HEK293 (cell line): ENCODE measurements around the gene MCIDAS.

ENCODE experiments used
- CTCF ChIA-PET: fragments of 350-600 bp; formaldehyde crosslinking; extraction: SDS; loops from one replicate; lab custom pipeline; 2021; ENCODE audit warnings: antibody characterized with exemption; lab: Yijun Ruan, JAX
- POLR2A ChIA-PET: fragments of 300-600 bp; formaldehyde crosslinking; extraction: SDS; loops from one replicate; lab custom pipeline; 2020; ENCODE audit warnings: antibody characterized with exemption, inconsistent platforms; lab: Yijun Ruan, JAX
- H3K27ac ChIP-seq: fragments of 200-500 bp; sonication (Bioruptor generic); 2 replicates; pipeline ENCODE4 v1.5.1; 2014; ENCODE audit warnings: low read depth, low read length, control low read depth, inconsistent platforms; ENCODE audit errors: extremely low read depth
- H3K36me3 ChIP-seq, 2 experiments: fragments of 200-500 bp in 1 of 2; sonication (Bioruptor generic) in 1 of 2; 1 replicate in 1 of 2; 2 replicates in 1 of 2; pipeline ENCODE4 v1.5.1; 2014 to 2017; ENCODE audit warnings: inconsistent platforms in 2 of 2, low read length in 2 of 2; ENCODE audit not compliant: control insufficient read depth in 2 of 2, insufficient read depth in 1 of 2
- H3K4me1 ChIP-seq: fragments of 200-500 bp; sonication (Bioruptor generic); 2 replicates; pipeline ENCODE4 v1.5.1; 2014; ENCODE audit warnings: mild to moderate bottlenecking, low read length, inconsistent platforms; ENCODE audit not compliant: control insufficient read depth, insufficient read depth
- H3K4me3 ChIP-seq: 2 replicates; pipeline ENCODE4 v1.5.1; 2011; ENCODE audit warnings: low read depth, mild to moderate bottlenecking, control low read depth, low read length, moderate library complexity
- H3K9me3 ChIP-seq: fragments of 200-500 bp; sonication (Bioruptor generic); 2 replicates; pipeline ENCODE4 v1.5.1; 2014; ENCODE audit warnings: low read depth, low read length, inconsistent platforms; ENCODE audit not compliant: control insufficient read depth, insufficient read depth
- SETDB1 ChIP-seq: IDR thresholded peaks from one replicate; pipeline ENCODE4 v1.6.1; 2017; ENCODE audit warnings: mild to moderate bottlenecking, low read length, moderate library complexity, mixed read lengths; ENCODE audit not compliant: insufficient read length
- SP3 ChIP-seq: fragments of 450-650 bp; formaldehyde crosslinking; IDR thresholded peaks from 2 replicates; pipeline ENCODE4 v1.5.1; 2016; ENCODE audit warnings: missing biosample characterization, missing genetic modification characterization
- YY1 ChIP-seq: fragments of 450-650 bp; formaldehyde crosslinking; IDR thresholded peaks from 2 replicates; pipeline ENCODE4 v1.5.1; 2018; ENCODE audit warnings: missing biosample characterization, missing genetic modification characterization
- YY2 ChIP-seq: fragments of 450-650 bp; formaldehyde crosslinking; IDR thresholded peaks from 2 replicates; pipeline ENCODE4 v1.5.1; 2016; ENCODE audit warnings: missing biosample characterization, missing genetic modification characterization
- ZBTB8A ChIP-seq: fragments of 450-650 bp; formaldehyde crosslinking; IDR thresholded peaks from 2 replicates; pipeline ENCODE4 v1.5.1; 2016; ENCODE audit warnings: missing biosample characterization, missing genetic modification characterization
- ZNF133 ChIP-seq: fragments of 450-650 bp; formaldehyde crosslinking; IDR thresholded peaks from 2 replicates; pipeline ENCODE4 v1.5.1; 2016; ENCODE audit warnings: missing biosample characterization, missing genetic modification characterization
- ZNF175 ChIP-seq: fragments of 450-650 bp; formaldehyde crosslinking; IDR thresholded peaks from 2 replicates; pipeline ENCODE4 v1.5.1; 2016; ENCODE audit warnings: missing biosample characterization, missing genetic modification characterization
- ZNF184 ChIP-seq: fragments of 450-650 bp; IDR thresholded peaks from 2 replicates; pipeline ENCODE4 v1.5.1; 2018; ENCODE audit warnings: missing biosample characterization, mild to moderate bottlenecking, missing genetic modification characterization
- ZNF2 ChIP-seq: fragments of 450-650 bp; formaldehyde crosslinking; IDR thresholded peaks from 2 replicates; pipeline ENCODE4 v1.5.1; 2016; ENCODE audit warnings: missing biosample characterization, missing genetic modification characterization
- ZNF202 ChIP-seq: fragments of 450-650 bp; formaldehyde crosslinking; IDR thresholded peaks from 2 replicates; pipeline ENCODE4 v1.5.1; 2016; ENCODE audit warnings: missing biosample characterization, missing genetic modification characterization, borderline replicate concordance
- ZNF223 ChIP-seq: fragments of 450-650 bp; formaldehyde crosslinking; IDR thresholded peaks from 2 replicates; pipeline ENCODE4 v1.5.1; 2016; ENCODE audit warnings: missing biosample characterization, missing genetic modification characterization
- ZNF37A ChIP-seq: fragments of 450-650 bp; IDR thresholded peaks from 2 replicates; pipeline ENCODE4 v1.5.1; 2018; ENCODE audit warnings: missing biosample characterization, missing genetic modification characterization
- ZNF610 ChIP-seq: fragments of 450-650 bp; formaldehyde crosslinking; IDR thresholded peaks from 2 replicates; pipeline ENCODE4 v1.5.1; 2016; ENCODE audit warnings: missing biosample characterization, missing genetic modification characterization, borderline replicate concordance
- ZSCAN16 ChIP-seq: fragments of 450-650 bp; formaldehyde crosslinking; IDR thresholded peaks from 2 replicates; pipeline ENCODE4 v1.5.1; 2016; ENCODE audit warnings: missing biosample characterization, missing genetic modification characterization
- ZSCAN30 ChIP-seq: fragments of 450-650 bp; IDR thresholded peaks from 2 replicates; pipeline ENCODE4 v1.5.1; 2018; ENCODE audit warnings: missing biosample characterization, mild to moderate bottlenecking, missing genetic modification characterization, moderate library complexity
- TF ChIP-seq, protein P1 (sequence below): fragments of 450-650 bp; formaldehyde crosslinking; IDR thresholded peaks from 2 replicates; pipeline ENCODE4 v1.5.1; 2016; ENCODE audit warnings: missing biosample characterization, missing genetic modification characterization
- TF ChIP-seq, protein P2 (sequence below): fragments of 450-650 bp; formaldehyde crosslinking; IDR thresholded peaks from 2 replicates; pipeline ENCODE4 v1.5.1; 2016; ENCODE audit warnings: missing biosample characterization, missing genetic modification characterization
- TF ChIP-seq, protein P3 (sequence below): fragments of 450-650 bp; formaldehyde crosslinking; IDR thresholded peaks from 2 replicates; pipeline ENCODE4; 2016; ENCODE audit warnings: missing biosample characterization, missing genetic modification characterization
- TF ChIP-seq, protein P4 (sequence below): fragments of 450-650 bp; formaldehyde crosslinking; IDR thresholded peaks from 2 replicates; pipeline ENCODE4 v1.5.1; 2016; ENCODE audit warnings: missing biosample characterization, missing genetic modification characterization
- TF ChIP-seq, protein P5 (sequence below): fragments of 450-650 bp; formaldehyde crosslinking; IDR thresholded peaks from 2 replicates; pipeline ENCODE4 v1.5.1; 2016; ENCODE audit warnings: missing biosample characterization, missing genetic modification characterization

The MCIDAS gene

DNA sequence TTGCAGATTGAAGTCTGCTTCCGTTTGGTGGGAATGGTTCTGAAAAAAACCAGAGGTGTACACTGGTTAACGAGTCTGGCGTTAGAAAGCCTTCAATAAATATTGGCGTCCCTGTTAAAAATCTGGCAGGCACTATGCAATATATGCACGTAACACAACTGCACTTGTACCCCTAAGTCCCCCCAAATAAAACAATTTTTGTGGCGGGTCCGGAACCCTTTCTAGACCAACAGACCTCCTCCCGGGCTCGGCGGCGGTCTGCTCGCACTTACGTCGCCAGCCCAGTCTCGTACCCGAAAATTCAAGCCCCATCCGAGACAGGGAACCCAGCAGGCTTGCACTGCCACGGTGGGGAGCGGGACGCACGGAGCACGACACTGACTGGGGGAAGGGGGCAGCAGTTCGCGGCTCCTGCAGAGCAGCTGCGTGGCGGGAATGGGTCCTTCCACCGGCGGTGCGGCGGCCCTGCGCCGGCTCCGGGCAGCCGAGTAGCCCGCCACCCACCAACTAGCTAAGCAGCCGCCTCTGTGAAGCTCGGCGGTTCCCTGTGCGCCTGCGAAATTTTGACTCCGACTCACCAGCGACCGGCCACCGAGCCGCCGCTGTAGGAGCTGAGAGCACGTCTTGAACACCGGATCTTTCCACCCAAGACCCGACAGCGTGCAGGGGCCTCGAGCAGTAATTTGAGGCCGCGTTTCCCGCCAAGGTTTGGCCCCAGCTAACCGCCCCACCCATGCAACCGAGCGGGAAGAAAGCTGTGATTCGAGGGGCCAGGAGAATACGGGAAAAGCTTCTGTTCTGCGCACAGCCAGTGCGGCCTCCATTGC lies 3.9 kb downstream of the MCIDAS start:
- H3K36me3 ChIP-seq: peaks cover 0 to 21% of the 10 kb centered on the region in 2 experiments; a peak in 1 of 3 replicates
- H3K4me3 ChIP-seq: no peak overlapping the region
- H3K9me3 ChIP-seq: no peaks in the 10 kb centered on the region
- CTCF ChIA-PET: interaction anchor here (1.0 kb wide), 1 partner anchor 468 kb away, joined by 3 read pairs; no protein-coding TSS in a partner anchor
- no peak for TF ChIP-seq SP3
- TF ChIP-seq, protein P1, sequence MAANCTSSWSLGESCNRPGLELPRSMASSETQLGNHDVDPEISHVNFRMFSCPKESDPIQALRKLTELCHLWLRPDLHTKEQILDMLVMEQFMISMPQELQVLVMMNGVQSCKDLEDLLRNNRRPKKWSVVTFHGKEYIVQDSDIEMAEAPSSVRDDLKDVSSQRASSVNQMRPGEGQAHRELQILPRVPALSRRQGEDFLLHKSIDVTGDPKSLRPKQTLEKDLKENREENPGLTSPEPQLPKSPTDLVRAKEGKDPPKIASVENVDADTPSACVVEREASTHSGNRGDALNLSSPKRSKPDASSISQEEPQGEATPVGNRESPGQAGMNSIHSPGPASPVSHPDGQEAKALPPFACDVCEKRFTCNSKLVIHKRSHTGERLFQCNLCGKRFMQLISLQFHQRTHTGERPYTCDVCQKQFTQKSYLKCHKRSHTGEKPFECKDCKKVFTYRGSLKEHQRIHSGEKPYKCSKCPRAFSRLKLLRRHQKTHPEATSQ: no peak
- TF ChIP-seq ZNF133 (tag by site-specific recombination): no peak
- no peak for TF ChIP-seq ZNF175 (tag by site-specific recombination)
- TF ChIP-seq, protein P2, sequence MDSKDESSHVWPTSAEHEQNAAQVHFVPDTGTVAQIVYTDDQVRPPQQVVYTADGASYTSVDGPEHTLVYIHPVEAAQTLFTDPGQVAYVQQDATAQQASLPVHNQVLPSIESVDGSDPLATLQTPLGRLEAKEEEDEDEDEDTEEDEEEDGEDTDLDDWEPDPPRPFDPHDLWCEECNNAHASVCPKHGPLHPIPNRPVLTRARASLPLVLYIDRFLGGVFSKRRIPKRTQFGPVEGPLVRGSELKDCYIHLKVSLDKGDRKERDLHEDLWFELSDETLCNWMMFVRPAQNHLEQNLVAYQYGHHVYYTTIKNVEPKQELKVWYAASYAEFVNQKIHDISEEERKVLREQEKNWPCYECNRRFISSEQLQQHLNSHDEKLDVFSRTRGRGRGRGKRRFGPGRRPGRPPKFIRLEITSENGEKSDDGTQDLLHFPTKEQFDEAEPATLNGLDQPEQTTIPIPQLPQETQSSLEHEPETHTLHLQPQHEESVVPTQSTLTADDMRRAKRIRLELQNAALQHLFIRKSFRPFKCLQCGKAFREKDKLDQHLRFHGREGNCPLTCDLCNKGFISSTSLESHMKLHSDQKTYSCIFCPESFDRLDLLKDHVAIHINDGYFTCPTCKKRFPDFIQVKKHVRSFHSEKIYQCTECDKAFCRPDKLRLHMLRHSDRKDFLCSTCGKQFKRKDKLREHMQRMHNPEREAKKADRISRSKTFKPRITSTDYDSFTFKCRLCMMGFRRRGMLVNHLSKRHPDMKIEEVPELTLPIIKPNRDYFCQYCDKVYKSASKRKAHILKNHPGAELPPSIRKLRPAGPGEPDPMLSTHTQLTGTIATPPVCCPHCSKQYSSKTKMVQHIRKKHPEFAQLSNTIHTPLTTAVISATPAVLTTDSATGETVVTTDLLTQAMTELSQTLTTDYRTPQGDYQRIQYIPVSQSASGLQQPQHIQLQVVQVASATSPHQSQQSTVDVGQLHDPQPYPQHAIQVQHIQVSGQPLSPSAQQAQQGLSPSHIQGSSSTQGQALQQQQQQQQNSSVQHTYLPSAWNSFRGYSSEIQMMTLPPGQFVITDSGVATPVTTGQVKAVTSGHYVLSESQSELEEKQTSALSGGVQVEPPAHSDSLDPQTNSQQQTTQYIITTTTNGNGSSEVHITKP (tag by site-specific recombination): no peak
- no peak for TF ChIP-seq ZNF610 (tag by site-specific recombination)
- TF ChIP-seq ZSCAN30 (tag by site-specific recombination): no peak
- TF ChIP-seq, protein P3, sequence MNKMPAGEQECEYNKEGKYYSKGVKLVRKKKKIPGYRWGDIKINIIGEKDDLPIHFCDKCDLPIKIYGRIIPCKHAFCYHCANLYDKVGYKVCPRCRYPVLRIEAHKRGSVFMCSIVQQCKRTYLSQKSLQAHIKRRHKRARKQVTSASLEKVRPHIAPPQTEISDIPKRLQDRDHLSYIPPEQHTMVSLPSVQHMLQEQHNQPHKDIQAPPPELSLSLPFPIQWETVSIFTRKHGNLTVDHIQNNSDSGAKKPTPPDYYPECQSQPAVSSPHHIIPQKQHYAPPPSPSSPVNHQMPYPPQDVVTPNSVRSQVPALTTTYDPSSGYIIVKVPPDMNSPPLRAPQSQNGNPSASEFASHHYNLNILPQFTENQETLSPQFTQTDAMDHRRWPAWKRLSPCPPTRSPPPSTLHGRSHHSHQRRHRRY (tag by site-specific recombination): no peak
- no peak for TF ChIP-seq ZBTB8A
- no peak for TF ChIP-seq ZNF202
- no peak for TF ChIP-seq ZNF2 (tag by site-specific recombination)
- TF ChIP-seq SETDB1: no peak
- no peak for TF ChIP-seq YY2 (tag by site-specific recombination)
- TF ChIP-seq, protein P4, sequence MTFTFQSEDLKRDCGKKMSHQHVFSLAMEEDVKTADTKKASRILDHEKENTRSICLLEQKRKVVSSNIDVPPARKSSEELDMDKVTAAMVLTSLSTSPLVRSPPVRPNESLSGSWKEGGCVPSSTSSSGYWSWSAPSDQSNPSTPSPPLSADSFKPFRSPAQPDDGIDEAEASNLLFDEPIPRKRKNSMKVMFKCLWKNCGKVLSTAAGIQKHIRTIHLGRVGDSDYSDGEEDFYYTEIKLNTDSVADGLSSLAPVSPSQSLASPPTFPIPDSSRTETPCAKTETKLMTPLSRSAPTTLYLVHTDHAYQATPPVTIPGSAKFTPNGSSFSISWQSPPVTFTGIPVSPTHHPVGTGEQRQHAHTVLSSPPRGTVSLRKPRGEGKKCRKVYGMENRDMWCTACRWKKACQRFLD (tag by site-specific recombination): no peak
- TF ChIP-seq YY1 (tag by site-specific recombination): no peak
- H3K27ac ChIP-seq: no peak overlapping the region
- H3K4me1 ChIP-seq: no peaks in the 10 kb centered on the region; the same call in 1 of the 2 replicates
- POLR2A ChIA-PET: no interaction called here

DNA sequence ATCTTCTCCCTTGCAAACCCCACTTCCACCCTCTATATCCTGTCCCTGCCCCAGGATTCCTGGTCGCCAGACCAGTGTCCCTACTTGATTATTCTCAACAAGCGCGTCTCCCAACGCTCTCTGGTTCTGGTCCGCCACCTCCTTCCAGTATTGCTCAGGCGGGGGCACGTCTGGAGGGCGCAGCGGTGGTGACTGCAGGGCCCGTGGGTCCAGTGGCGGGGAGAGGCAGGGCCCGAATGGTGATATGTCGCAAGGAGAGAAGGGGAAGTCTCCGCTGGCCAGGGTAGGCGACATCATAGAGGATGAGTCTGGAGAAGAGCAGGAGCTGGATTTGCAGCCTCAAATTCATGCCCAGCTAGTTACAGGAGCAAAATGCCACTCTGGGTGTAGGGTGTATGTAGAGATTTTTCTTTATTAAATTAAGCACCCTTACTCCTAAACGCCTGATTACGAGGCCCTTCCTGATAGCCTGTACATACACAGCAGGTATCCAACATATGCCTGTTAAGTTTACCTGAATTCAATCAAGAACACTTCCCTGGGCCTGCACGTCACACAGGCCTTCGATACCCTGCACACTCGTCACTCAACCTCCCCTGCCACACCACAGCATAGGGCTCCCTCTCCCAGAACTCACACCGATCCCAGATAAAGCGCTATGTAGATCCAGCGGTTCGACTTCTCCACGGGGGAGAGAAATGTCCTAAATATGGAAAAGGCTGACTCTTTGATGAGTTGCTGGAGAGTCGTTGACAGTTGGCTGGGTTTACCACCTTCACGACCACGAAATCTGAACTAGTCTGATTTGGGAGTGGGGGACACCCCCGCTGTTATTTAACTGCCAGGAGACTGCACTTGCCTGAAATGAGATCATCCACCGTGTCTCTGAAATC lies 4.8 kb downstream of the MCIDAS start:
- Histone ChIP-seq H3K27ac (no peak overlapping the region), H3K36me3 (peaks cover 0 to 21% of the 10 kb centered on the region in 2 experiments; a peak in 1 of 3 replicates), H3K4me1 (no peaks in the 10 kb centered on the region; the same call in 1 of the 2 replicates), H3K9me3 (no peaks in the 10 kb centered on the region), H3K4me3 (no peak overlapping the region)
- POLR2A ChIA-PET: no interaction called here
- CTCF ChIA-PET: interaction anchor here (0.6 kb wide), 1 partner anchor 7 kb away, joined by 3 read pairs; no protein-coding TSS in a partner anchor
- TF ChIP-seq, protein P1: no peak
- TF ChIP-seq, protein P5, sequence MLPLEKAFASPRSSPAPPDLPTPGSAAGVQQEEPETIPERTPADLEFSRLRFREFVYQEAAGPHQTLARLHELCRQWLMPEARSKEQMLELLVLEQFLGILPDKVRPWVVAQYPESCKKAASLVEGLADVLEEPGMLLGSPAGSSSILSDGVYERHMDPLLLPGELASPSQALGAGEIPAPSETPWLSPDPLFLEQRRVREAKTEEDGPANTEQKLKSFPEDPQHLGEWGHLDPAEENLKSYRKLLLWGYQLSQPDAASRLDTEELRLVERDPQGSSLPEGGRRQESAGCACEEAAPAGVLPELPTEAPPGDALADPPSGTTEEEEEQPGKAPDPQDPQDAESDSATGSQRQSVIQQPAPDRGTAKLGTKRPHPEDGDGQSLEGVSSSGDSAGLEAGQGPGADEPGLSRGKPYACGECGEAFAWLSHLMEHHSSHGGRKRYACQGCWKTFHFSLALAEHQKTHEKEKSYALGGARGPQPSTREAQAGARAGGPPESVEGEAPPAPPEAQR: no peak
- TF ChIP-seq ZNF184: no peak
- TF ChIP-seq ZNF223 (tag by site-specific recombination): no peak
- TF ChIP-seq ZSCAN16: no peak
- no peak for TF ChIP-seq ZNF37A (tag by site-specific recombination)
